ENCODE results near the gene CCDC116. TPM values are rescaled to one million over a fixed set of nuclear protein-coding genes. Genes with fewer than 3 reads are reported as not detected.
"Not testable (repeated sequence)": the region's sequence is repeated elsewhere in the genome, so short reads cannot be mapped to it uniquely, and the experiment has no call there.

CCDC116 gene
- total RNA-seq, 2 donors from 2014 or later: 0.22 to 0.51 TPM

GRCh38 chr22:21617337-21617736, 15.2 kb upstream of the CCDC116 start:
- not testable (repeated sequence) for H3K4me3 Mint-ChIP-seq; H3K27me3 Mint-ChIP-seq (ENCODE audit: low read depth); H3K9me3 Mint-ChIP-seq; ATAC-seq (replicated peaks in 1 of 2); DNase-seq
- Mint-ChIP-seq H3K36me3 (ENCODE audit: insufficient read depth in 2 of 2) (peaks cover 5 to 17% of the 10 kb centered on the region in 2 donors), H3K4me1 (ENCODE audit: low read depth) (peaks cover 12% of the 10 kb centered on the region), H3K27ac (peak overlapping the region; percentile 91)

- ATAC-seq (replicated peaks in 1 of 2): no peak
- peaks cover 28% of the 10 kb centered on the region for H3K4me1 Mint-ChIP-seq (ENCODE audit: low read depth)
- no peak overlapping the region for H3K4me3 Mint-ChIP-seq
- no peak for DNase-seq
- no peaks in the 10 kb centered on the region for H3K27me3 Mint-ChIP-seq (ENCODE audit: low read depth)
- no peak overlapping the region for H3K27ac Mint-ChIP-seq
- H3K9me3 Mint-ChIP-seq: no peaks in the 10 kb centered on the region
- peaks cover 1 to 12% of the 10 kb centered on the region in 2 donors for H3K36me3 Mint-ChIP-seq (ENCODE audit: insufficient read depth in 2 of 2)
These were observed 11.5 kb upstream of the CCDC116 start for GRCh38 chr22:21621025-21621424.

- ATAC-seq (replicated peaks in 1 of 2): no peak
- Mint-ChIP-seq H3K27ac (peak overlapping the region; percentile 30), H3K4me3 (no peak overlapping the region), H3K9me3 (no peaks in the 10 kb centered on the region), H3K36me3 (ENCODE audit: insufficient read depth in 2 of 2) (peaks cover 0 to 11% of the 10 kb centered on the region in 2 donors), H3K4me1 (ENCODE audit: low read depth) (peaks cover 40% of the 10 kb centered on the region), H3K27me3 (ENCODE audit: low read depth) (no peaks in the 10 kb centered on the region)
- no peak for DNase-seq
These were observed 10.3 kb upstream of the CCDC116 start for GRCh38 chr22:21622011-21622918.

- Mint-ChIP-seq H3K4me3 (no peak overlapping the region), H3K27ac (peak overlapping the region; percentile 30), H3K4me1 (ENCODE audit: low read depth) (peaks cover 48% of the 10 kb centered on the region), H3K27me3 (ENCODE audit: low read depth) (no peaks in the 10 kb centered on the region), H3K9me3 (no peaks in the 10 kb centered on the region), H3K36me3 (ENCODE audit: insufficient read depth in 2 of 2) (peaks cover 0 to 18% of the 10 kb centered on the region in 2 donors)
- DNase-seq (no peak), ATAC-seq (replicated peaks in 1 of 2) (no peak)
These were observed 9.5 kb upstream of the CCDC116 start for GRCh38 chr22:21622919-21623647.

- Mint-ChIP-seq H3K27me3 (ENCODE audit: low read depth) (no peaks in the 10 kb centered on the region), H3K36me3 (ENCODE audit: insufficient read depth in 2 of 2) (peaks cover 0 to 21% of the 10 kb centered on the region in 2 donors), H3K4me3 (no peak overlapping the region), H3K4me1 (ENCODE audit: low read depth) (peaks cover 53% of the 10 kb centered on the region), H3K9me3 (no peaks in the 10 kb centered on the region), H3K27ac (no peak overlapping the region)
- DNase-seq: no peak
- no peak for ATAC-seq (replicated peaks in 1 of 2)
These were observed 9.0 kb upstream of the CCDC116 start for GRCh38 chr22:21623648-21623970.

- Mint-ChIP-seq H3K9me3 (no peaks in the 10 kb centered on the region), H3K27ac (peak overlapping the region; percentile 84), H3K27me3 (ENCODE audit: low read depth) (no peaks in the 10 kb centered on the region), H3K4me1 (ENCODE audit: low read depth) (peaks cover 58% of the 10 kb centered on the region), H3K36me3 (ENCODE audit: insufficient read depth in 2 of 2) (peaks cover 2 to 23% of the 10 kb centered on the region in 2 donors), H3K4me3 (no peak overlapping the region)
- ATAC-seq (replicated peaks in 1 of 2) (peak in 1 of 2 donors; percentile 10), DNase-seq (peak; percentile 47 to 53)
These were observed 8.3 kb upstream of the CCDC116 start for GRCh38 chr22:21624120-21624879.

- peaks cover 2 to 21% of the 10 kb centered on the region in 2 donors for H3K36me3 Mint-ChIP-seq (ENCODE audit: insufficient read depth in 2 of 2)
- H3K27ac Mint-ChIP-seq: peak overlapping the region; percentile 84
- peaks cover 56% of the 10 kb centered on the region for H3K4me1 Mint-ChIP-seq (ENCODE audit: low read depth)
- H3K27me3 Mint-ChIP-seq (ENCODE audit: low read depth): no peaks in the 10 kb centered on the region
- H3K9me3 Mint-ChIP-seq: no peaks in the 10 kb centered on the region
- ATAC-seq (replicated peaks in 1 of 2) (no peak), DNase-seq (no peak)
- H3K4me3 Mint-ChIP-seq: no peak overlapping the region
These were observed 7.4 kb upstream of the CCDC116 start for GRCh38 chr22:21624880-21625791.

- DNase-seq (no peak), ATAC-seq (replicated peaks in 1 of 2) (no peak)
- Mint-ChIP-seq H3K9me3 (no peaks in the 10 kb centered on the region), H3K36me3 (ENCODE audit: insufficient read depth in 2 of 2) (peaks cover 2 to 19% of the 10 kb centered on the region in 2 donors), H3K4me1 (ENCODE audit: low read depth) (peaks cover 62% of the 10 kb centered on the region), H3K4me3 (peak overlapping the region in 1 of 2 donors; percentile 35), H3K27me3 (ENCODE audit: low read depth) (no peaks in the 10 kb centered on the region), H3K27ac (peak overlapping the region; percentile 82)
These were observed 6.4 kb upstream of the CCDC116 start for GRCh38 chr22:21626073-21626734.

- Mint-ChIP-seq H3K27ac (no peak overlapping the region), H3K4me3 (peak overlapping the region; percentile 91 to 92), H3K4me1 (ENCODE audit: low read depth) (peaks cover 68% of the 10 kb centered on the region), H3K9me3 (no peaks in the 10 kb centered on the region), H3K27me3 (ENCODE audit: low read depth) (no peaks in the 10 kb centered on the region), H3K36me3 (ENCODE audit: insufficient read depth in 2 of 2) (peaks cover 2 to 19% of the 10 kb centered on the region in 2 donors)
- ATAC-seq (replicated peaks in 1 of 2) (no peak), DNase-seq (no peak)
These were observed 5.7 kb upstream of the CCDC116 start for GRCh38 chr22:21626735-21627469.

- Mint-ChIP-seq H3K9me3 (no peaks in the 10 kb centered on the region), H3K4me3 (peak overlapping the region; percentile 91 to 92), H3K27ac (peak overlapping the region; percentile 79), H3K4me1 (ENCODE audit: low read depth) (peaks cover 64% of the 10 kb centered on the region), H3K27me3 (ENCODE audit: low read depth) (no peaks in the 10 kb centered on the region), H3K36me3 (ENCODE audit: insufficient read depth in 2 of 2) (peaks cover 2 to 16% of the 10 kb centered on the region in 2 donors)
- no peak for DNase-seq
- peak; percentile 3 to 14 for ATAC-seq (replicated peaks in 1 of 2)
These were observed 3.9 kb upstream of the CCDC116 start for GRCh38 chr22:21628386-21629254.
